GM21619 (cell line): Measurements from ENCODE around the gene KIAA1217.

Source experiments
- ATAC-seq: cut with Tn5 transposase; IDR thresholded peaks from one replicate; pipeline ENCODE4 v1.9.1; 2021; ENCODE audit not compliant: unreplicated experiment

KIAA1217 gene

GRCh38 chr10:24208661-24209431, at the start of gene KIAA1217:
TSS of gene KIAA1217 (plus strand) at chr10:24209138. CDS start at chr10:24209194, 56 bp downstream.
- peak; percentile 22 for ATAC-seq

GRCh38 chr10:24162206-24162985, 46.5 kb upstream of the KIAA1217 start:
- no peak for ATAC-seq

- ATAC-seq = no peak
These were observed 45.5 kb upstream of the KIAA1217 start for GRCh38 chr10:24163485-24163884.

GRCh38 chr10:24168258-24169170, 40.4 kb upstream of the KIAA1217 start:
- no peak for ATAC-seq

GRCh38 chr10:24170199-24170598, 38.7 kb upstream of the KIAA1217 start:
- ATAC-seq = no peak

GRCh38 chr10:24172909-24173308, 36.0 kb upstream of the KIAA1217 start:
- no peak for ATAC-seq

GRCh38 chr10:24174014-24174413, 34.9 kb upstream of the KIAA1217 start:
- ATAC-seq = no peak

GRCh38 chr10:24176658-24177057, 32.3 kb upstream of the KIAA1217 start:
- no peak for ATAC-seq

- ATAC-seq = no peak
These were observed 31.3 kb upstream of the KIAA1217 start for GRCh38 chr10:24177636-24178035.

GRCh38 chr10:24180891-24181290, 28.0 kb upstream of the KIAA1217 start:
- no peak for ATAC-seq

GRCh38 chr10:24184455-24184854, 24.5 kb upstream of the KIAA1217 start:
- ATAC-seq = no peak

- ATAC-seq = no peak
These were observed 15.6 kb upstream of the KIAA1217 start for GRCh38 chr10:24193330-24193729.

- no peak for ATAC-seq
These were observed 11.7 kb upstream of the KIAA1217 start for GRCh38 chr10:24197263-24197662.

GRCh38 chr10:24201503-24202180, 7.3 kb upstream of the KIAA1217 start:
- no peak for ATAC-seq

- ATAC-seq = no peak
These were observed 6.8 kb upstream of the KIAA1217 start for GRCh38 chr10:24202181-24202570.

GRCh38 chr10:24205821-24206220, 3.1 kb upstream of the KIAA1217 start:
- ATAC-seq = no peak

- ATAC-seq = no peak
These were observed 2.6 kb upstream of the KIAA1217 start for GRCh38 chr10:24206334-24206733.

GRCh38 chr10:24206926-24207325, 2.0 kb upstream of the KIAA1217 start:
- ATAC-seq = no peak

GRCh38 chr10:24207341-24207740, 1.6 kb upstream of the KIAA1217 start:
- no peak for ATAC-seq

GRCh38 chr10:24207781-24208611, 942 bp upstream of the KIAA1217 start:
- no peak for ATAC-seq
